Activated T-cell treated with anti-CD3 and anti-CD28 coated beads, Interleukin-2, amount 50 U/mL, for 4 hours (primary cell): ENCODE data around the gene COL19A1. TPM values are rescaled to one million over a fixed set of nuclear protein-coding genes. Genes with fewer than 3 reads are reported as not detected.

Experiments used
- ATAC-seq, 2 donors: fragments of 200-7000 bp; cut with Tn5 transposase; one replicate each; pipeline ENCODE4 v1.10.0; 2021
- DNase-seq: peaks from one replicate; pipeline ENCODE4 v3.0.0-alpha.2; 2020
- H3K27me3 Mint-ChIP-seq: one replicate; pipeline ENCODE4 v1.8.0; 2021; ENCODE audit warnings: low read depth, mixed read lengths
- H3K36me3 Mint-ChIP-seq: one replicate; pipeline ENCODE4 v1.8.0; 2022; ENCODE audit warnings: mixed read lengths; ENCODE audit not compliant: insufficient read depth
- H3K4me1 Mint-ChIP-seq: one replicate; pipeline ENCODE4 v1.8.0; 2021; ENCODE audit warnings: low read depth, mixed read lengths
- H3K4me3 Mint-ChIP-seq: one replicate; pipeline ENCODE4 v1.8.0; 2021; ENCODE audit warnings: mild to moderate bottlenecking, moderate library complexity, mixed read lengths
- H3K9me3 Mint-ChIP-seq: one replicate; pipeline ENCODE4 v1.8.0; 2021; ENCODE audit warnings: mixed read lengths
- total RNA-seq, 3 donors: library from RNA; stranded (reverse); gene quantifications; one replicate each; pipeline ENCODE4 v1.2.1, GENCODE V29; 2021

The COL19A1 gene
- total RNA-seq, 3 donors from 2014 or later = 0.05 to 0.35 TPM; not detected in 1

- Mint-ChIP-seq H3K9me3 (no peaks in the 10 kb centered on the region), H3K4me1 (no peaks in the 10 kb centered on the region), H3K27me3 (peaks cover 3% of the 10 kb centered on the region), H3K36me3 (no peaks in the 10 kb centered on the region), H3K4me3 (no peak overlapping the region)
- ATAC-seq (no peak), DNase-seq (no peak)
Observed at GRCh38 chr6:70198785-70199184, 332.4 kb downstream of the COL19A1 start.

GRCh38 chr6:70208235-70208790 lies 342.0 kb downstream of the COL19A1 start:
- no peaks in the 10 kb centered on the region for H3K36me3 Mint-ChIP-seq
- DNase-seq (no peak), ATAC-seq (no peak)
- H3K27me3 Mint-ChIP-seq = no peaks in the 10 kb centered on the region
- no peak overlapping the region for H3K4me3 Mint-ChIP-seq
- H3K9me3 Mint-ChIP-seq = no peaks in the 10 kb centered on the region
- H3K4me1 Mint-ChIP-seq = no peaks in the 10 kb centered on the region

GRCh38 chr6:70210462-70210861 lies 344.1 kb downstream of the COL19A1 start:
- ATAC-seq (no peak), DNase-seq (no peak)
- Mint-ChIP-seq H3K27me3 (no peaks in the 10 kb centered on the region), H3K4me3 (no peak overlapping the region), H3K9me3 (no peaks in the 10 kb centered on the region), H3K4me1 (no peaks in the 10 kb centered on the region), H3K36me3 (no peaks in the 10 kb centered on the region)

- Mint-ChIP-seq H3K4me1 (no peaks in the 10 kb centered on the region), H3K4me3 (no peak overlapping the region), H3K36me3 (no peaks in the 10 kb centered on the region), H3K9me3 (no peaks in the 10 kb centered on the region), H3K27me3 (no peaks in the 10 kb centered on the region)
- DNase-seq (no peak), ATAC-seq (no peak)
Observed at GRCh38 chr6:70215460-70216108, 349.2 kb downstream of the COL19A1 start.

- Mint-ChIP-seq H3K27me3 (no peaks in the 10 kb centered on the region), H3K9me3 (no peaks in the 10 kb centered on the region), H3K36me3 (no peaks in the 10 kb centered on the region), H3K4me1 (no peaks in the 10 kb centered on the region), H3K4me3 (no peak overlapping the region)
- ATAC-seq (no peak), DNase-seq (no peak)
Observed at GRCh38 chr6:70216767-70217166, 350.4 kb downstream of the COL19A1 start.

- H3K4me3 Mint-ChIP-seq = no peak overlapping the region
- H3K9me3 Mint-ChIP-seq = no peaks in the 10 kb centered on the region
Observed at GRCh38 chr6:70219943-70220613, 353.7 kb downstream of the COL19A1 start.

GRCh38 chr6:70221025-70221714 lies 354.8 kb downstream of the COL19A1 start:
- ATAC-seq = no peak

More at GRCh38 chr6:70219943-70220613, 353.7 kb downstream of the COL19A1 start:
- no peaks in the 10 kb centered on the region for H3K4me1 Mint-ChIP-seq
- no peaks in the 10 kb centered on the region for H3K36me3 Mint-ChIP-seq
- ATAC-seq (no peak), DNase-seq (no peak)
- peaks cover 5% of the 10 kb centered on the region for H3K27me3 Mint-ChIP-seq

GRCh38 chr6:70221715-70222438 lies 355.5 kb downstream of the COL19A1 start:
- DNase-seq (no peak), ATAC-seq (no peak)
- H3K9me3 Mint-ChIP-seq = no peaks in the 10 kb centered on the region
- H3K27me3 Mint-ChIP-seq = peaks cover 7% of the 10 kb centered on the region
- H3K4me3 Mint-ChIP-seq = no peak overlapping the region
- no peaks in the 10 kb centered on the region for H3K4me1 Mint-ChIP-seq
- no peaks in the 10 kb centered on the region for H3K36me3 Mint-ChIP-seq

More at GRCh38 chr6:70221025-70221714, 354.8 kb downstream of the COL19A1 start:
- no peak overlapping the region for H3K4me3 Mint-ChIP-seq
- DNase-seq = no peak
- H3K27me3 Mint-ChIP-seq = peaks cover 7% of the 10 kb centered on the region
- no peaks in the 10 kb centered on the region for H3K36me3 Mint-ChIP-seq
- no peaks in the 10 kb centered on the region for H3K9me3 Mint-ChIP-seq
- H3K4me1 Mint-ChIP-seq = no peaks in the 10 kb centered on the region

GRCh38 chr6:70222439-70222749 lies 356.0 kb downstream of the COL19A1 start:
- Mint-ChIP-seq H3K36me3 (no peaks in the 10 kb centered on the region), H3K4me3 (no peak overlapping the region), H3K4me1 (no peaks in the 10 kb centered on the region), H3K9me3 (no peaks in the 10 kb centered on the region), H3K27me3 (peaks cover 7% of the 10 kb centered on the region)
- ATAC-seq (no peak), DNase-seq (no peak)

GRCh38 chr6:70225055-70225454 lies 358.7 kb downstream of the COL19A1 start:
- no peak for DNase-seq
- Mint-ChIP-seq H3K27me3 (peaks cover 7% of the 10 kb centered on the region), H3K36me3 (no peaks in the 10 kb centered on the region), H3K9me3 (no peaks in the 10 kb centered on the region), H3K4me1 (no peaks in the 10 kb centered on the region), H3K4me3 (no peak overlapping the region)
- no peak for ATAC-seq

- Mint-ChIP-seq H3K27me3 (no peaks in the 10 kb centered on the region), H3K4me3 (no peak overlapping the region), H3K9me3 (no peaks in the 10 kb centered on the region), H3K36me3 (no peaks in the 10 kb centered on the region), H3K4me1 (no peaks in the 10 kb centered on the region)
- DNase-seq (no peak), ATAC-seq (no peak)
Observed at GRCh38 chr6:70231311-70231710, 365.0 kb downstream of the COL19A1 start.

- ATAC-seq = no peak
- Mint-ChIP-seq H3K9me3 (no peaks in the 10 kb centered on the region), H3K4me1 (no peaks in the 10 kb centered on the region)
Observed at GRCh38 chr6:70234561-70235236, 368.3 kb downstream of the COL19A1 start.

GRCh38 chr6:70236343-70236742 lies 370.0 kb downstream of the COL19A1 start:
- Mint-ChIP-seq H3K9me3 (no peaks in the 10 kb centered on the region), H3K27me3 (peaks cover 9% of the 10 kb centered on the region), H3K36me3 (no peaks in the 10 kb centered on the region), H3K4me3 (no peak overlapping the region), H3K4me1 (no peaks in the 10 kb centered on the region)
- no peak for DNase-seq
- no peak for ATAC-seq

More at GRCh38 chr6:70234561-70235236, 368.3 kb downstream of the COL19A1 start:
- no peak overlapping the region for H3K4me3 Mint-ChIP-seq
- H3K36me3 Mint-ChIP-seq = no peaks in the 10 kb centered on the region
- no peak for DNase-seq
- H3K27me3 Mint-ChIP-seq = peaks cover 7% of the 10 kb centered on the region

- H3K4me3 Mint-ChIP-seq = no peak overlapping the region
- no peak for DNase-seq
- no peaks in the 10 kb centered on the region for H3K4me1 Mint-ChIP-seq
- peaks cover 9% of the 10 kb centered on the region for H3K27me3 Mint-ChIP-seq
- no peaks in the 10 kb centered on the region for H3K36me3 Mint-ChIP-seq
- no peak for ATAC-seq
- no peaks in the 10 kb centered on the region for H3K9me3 Mint-ChIP-seq
Observed at GRCh38 chr6:70241031-70241430, 374.7 kb downstream of the COL19A1 start.
